Trophoblast cell (in vitro differentiated cells and primary cell): ENCODE data around the gene CD4.
A peak's percentile ranks its signal among the peaks of the same experiment; 100 is the strongest.

Source experiments
- DNase-seq, 2 donors: peaks; one replicate each; pipeline ENCODE4 v3.0.0-alpha.2; 2016
- H2AFZ ChIP-seq: 2 replicates; pipeline ENCODE4 v1.6.1; 2013; ENCODE audit warnings: low read length, moderate library complexity, mild to moderate bottlenecking; ENCODE audit not compliant: insufficient read depth, poor library complexity
- H2AK5ac ChIP-seq: 2 replicates; pipeline ENCODE4 v1.6.1; 2013; ENCODE audit warnings: mild to moderate bottlenecking, low read length
- H2BK120ac ChIP-seq: 2 replicates; pipeline ENCODE4 v1.6.1; 2013; ENCODE audit warnings: low read length, mild to moderate bottlenecking, moderate library complexity; ENCODE audit not compliant: insufficient read depth, poor library complexity
- H2BK12ac ChIP-seq: 2 replicates; pipeline ENCODE4 v1.6.1; 2013; ENCODE audit warnings: mild to moderate bottlenecking, low read length, moderate library complexity
- H2BK5ac ChIP-seq: 2 replicates; pipeline ENCODE4 v1.6.1; 2013; ENCODE audit warnings: low read length, low read depth, moderate library complexity, mild to moderate bottlenecking; ENCODE audit not compliant: poor library complexity
- H3K14ac ChIP-seq: 2 replicates; pipeline ENCODE4 v1.6.1; 2013; ENCODE audit warnings: mild to moderate bottlenecking, low read length
- H3K18ac ChIP-seq: 2 replicates; pipeline ENCODE4 v1.6.1; 2013; ENCODE audit warnings: mild to moderate bottlenecking, low read length
- H3K23ac ChIP-seq: 2 replicates; pipeline ENCODE4 v1.6.1; 2013; ENCODE audit warnings: low read length
- H3K27ac ChIP-seq: 2 replicates; pipeline ENCODE4 v1.5.1; 2013; ENCODE audit warnings: low read depth, mild to moderate bottlenecking, inconsistent platforms, low read length, moderate library complexity
- H3K27me3 ChIP-seq: 2 replicates; pipeline ENCODE4 v1.6.1; 2013; ENCODE audit warnings: inconsistent platforms, mild to moderate bottlenecking, low read length, moderate library complexity; ENCODE audit not compliant: insufficient read depth
- H3K36me3 ChIP-seq, 2 experiments: 1 replicate in 1 of 2; 2 replicates in 1 of 2; pipeline ENCODE4 v1.6.1; 2013; ENCODE audit warnings: low read length in 2 of 2, mild to moderate bottlenecking in 2 of 2, moderate library complexity in 1 of 2; ENCODE audit not compliant: insufficient read depth in 2 of 2, control insufficient read depth in 1 of 2
- H3K4ac ChIP-seq: 2 replicates; pipeline ENCODE4 v1.6.1; 2013; ENCODE audit warnings: low read depth, mild to moderate bottlenecking, low read length, moderate library complexity
- H3K4me1 ChIP-seq, 2 experiments: 1 replicate in 1 of 2; 2 replicates in 1 of 2; pipeline ENCODE4 v1.6.1; 2013; ENCODE audit warnings: low read length in 2 of 2, mild to moderate bottlenecking in 2 of 2, moderate library complexity in 1 of 2; ENCODE audit not compliant: insufficient read depth in 2 of 2, control insufficient read depth in 1 of 2
- H3K4me2 ChIP-seq: 2 replicates; pipeline ENCODE4 v1.6.1; 2013; ENCODE audit warnings: inconsistent platforms, mild to moderate bottlenecking, low read length, moderate library complexity
- H3K4me3 ChIP-seq: 2 replicates; pipeline ENCODE4 v1.5.1; 2013; ENCODE audit warnings: mild to moderate bottlenecking, low read depth, low read length, inconsistent platforms
- H3K79me1 ChIP-seq: one replicate; pipeline ENCODE4 v1.6.1; 2013; ENCODE audit warnings: low read length
- H3K79me2 ChIP-seq: 2 replicates; pipeline ENCODE4 v1.6.1; 2013; ENCODE audit warnings: low read length, mild to moderate bottlenecking; ENCODE audit not compliant: control insufficient read depth, insufficient read depth, poor library complexity
- H3K9ac ChIP-seq: 2 replicates; pipeline ENCODE4 v1.6.1; 2013; ENCODE audit warnings: mild to moderate bottlenecking, low read length
- H3K9me3 ChIP-seq: 2 replicates; pipeline ENCODE4 v1.6.1; 2013; ENCODE audit warnings: low read depth, mild to moderate bottlenecking, control low read depth, inconsistent platforms, low read length; ENCODE audit not compliant: insufficient read depth
- H4K12ac ChIP-seq: 2 replicates; pipeline ENCODE4 v1.6.1; 2013; ENCODE audit warnings: low read depth, mild to moderate bottlenecking, low read length, moderate library complexity
- H4K8ac ChIP-seq: 2 replicates; pipeline ENCODE4 v1.6.1; 2013; ENCODE audit warnings: low read depth, mild to moderate bottlenecking, low read length, moderate library complexity
- H4K91ac ChIP-seq: one replicate; pipeline ENCODE4 v1.6.1; 2013; ENCODE audit warnings: low read depth, mild to moderate bottlenecking, low read length, moderate library complexity
- WGBS: extraction: QIAGEN DNeasy Blood & Tissue Kit; methylation state at CpG from one replicate; pipeline ENCODE4 v1.1.7; 2013; ENCODE audit warnings: missing lambda C conversion rate; ENCODE audit not compliant: insufficient read length, insufficient coverage; ENCODE audit errors: extremely low coverage; 5-methylcytosine and 5-hydroxymethylcytosine counted together

Gene CD4

GRCh38 chr12:6763380-6763779 is 25.9 kb upstream of the CD4 start:
- H2AK5ac ChIP-seq, result peak overlapping the region; percentile 38
- no peaks in the 10 kb centered on the region for H3K36me3 ChIP-seq
- H4K12ac ChIP-seq, result peak overlapping the region; percentile 22
- peak overlapping the region; percentile 24 for H2BK5ac ChIP-seq
- peak overlapping the region; percentile 53 for H3K18ac ChIP-seq
- no peak overlapping the region for H2AFZ ChIP-seq
- H3K27me3 ChIP-seq, result no peaks in the 10 kb centered on the region
- peak overlapping the region; percentile 91 for H4K91ac ChIP-seq
- H2BK12ac ChIP-seq, result peak overlapping the region; percentile 78
- H3K9ac ChIP-seq, result no peak overlapping the region
- peak overlapping the region; percentile 59 for H4K8ac ChIP-seq
- no peaks in the 10 kb centered on the region for H3K9me3 ChIP-seq
- peaks cover 18% of the 10 kb centered on the region for H3K79me2 ChIP-seq
- no peak overlapping the region for H3K23ac ChIP-seq
- peak overlapping the region; percentile 17 for H3K4me2 ChIP-seq
- WGBS, result no CpG with 5 or more reads among the region's 4 CpGs
- peak overlapping the region; percentile 63 for H3K27ac ChIP-seq
- H3K4ac ChIP-seq, result peak overlapping the region; percentile 5
- H3K4me1 ChIP-seq, result peaks cover 18 to 27% of the 10 kb centered on the region in 2 experiments
- H3K79me1 ChIP-seq, result peaks cover 30% of the 10 kb centered on the region
- no peak overlapping the region for H3K4me3 ChIP-seq
- no peak for DNase-seq
- H2BK120ac ChIP-seq, result peak overlapping the region; percentile 22
- peak overlapping the region; percentile 78 for H3K14ac ChIP-seq

GRCh38 chr12:6764011-6764828 is 25.1 kb upstream of the CD4 start:
- H2BK12ac ChIP-seq, result peak overlapping the region; percentile 78
- no peak overlapping the region for H3K23ac ChIP-seq
- no peak overlapping the region for H3K9ac ChIP-seq
- H3K79me1 ChIP-seq, result peaks cover 30% of the 10 kb centered on the region
- peak overlapping the region; percentile 5 for H3K4ac ChIP-seq
- WGBS, result no CpG with 5 or more reads among the region's 16 CpGs
- no peak overlapping the region for H3K18ac ChIP-seq
- no peak overlapping the region for H3K4me3 ChIP-seq
- H2AK5ac ChIP-seq, result no peak overlapping the region
- peak overlapping the region; percentile 48 for H2BK120ac ChIP-seq
- peaks cover 23 to 32% of the 10 kb centered on the region in 2 experiments for H3K4me1 ChIP-seq
- H3K14ac ChIP-seq, result no peak overlapping the region
- peak overlapping the region; percentile 22 for H4K12ac ChIP-seq
- no peaks in the 10 kb centered on the region for H3K9me3 ChIP-seq
- H4K91ac ChIP-seq, result peak overlapping the region; percentile 91
- peak; percentile 73 to 79 for DNase-seq
- H3K27me3 ChIP-seq, result no peaks in the 10 kb centered on the region
- H2AFZ ChIP-seq, result no peak overlapping the region
- H2BK5ac ChIP-seq, result peak overlapping the region; percentile 24
- H3K79me2 ChIP-seq, result peaks cover 18% of the 10 kb centered on the region
- peaks cover under 1 to 2% of the 10 kb centered on the region in 2 experiments for H3K36me3 ChIP-seq
- H3K4me2 ChIP-seq, result peak overlapping the region; percentile 17
- H4K8ac ChIP-seq, result peak overlapping the region; percentile 59
- peak overlapping the region; percentile 63 for H3K27ac ChIP-seq

GRCh38 chr12:6765048-6765633 is 24.2 kb upstream of the CD4 start:
- peak in 1 of 2 donors; percentile 22 for DNase-seq
- Histone ChIP-seq H4K12ac (peak overlapping the region; percentile 39), H2BK12ac (peak overlapping the region; percentile 58), H3K4me3 (no peak overlapping the region), H2AFZ (peak overlapping the region; percentile 46), H3K79me2 (peaks cover 18% of the 10 kb centered on the region), H3K36me3 (peaks cover 10 to 11% of the 10 kb centered on the region in 2 experiments), H4K8ac (peak overlapping the region; percentile 63), H3K9ac (no peak overlapping the region), H2AK5ac (peak overlapping the region; percentile 69), H3K79me1 (peaks cover 30% of the 10 kb centered on the region), H2BK120ac (peak overlapping the region; percentile 95), H4K91ac (peak overlapping the region; percentile 91), H3K9me3 (no peaks in the 10 kb centered on the region), H3K23ac (no peak overlapping the region), H3K27me3 (no peaks in the 10 kb centered on the region), H3K27ac (peak overlapping the region; percentile 85), H3K18ac (peak overlapping the region; percentile 48), H3K14ac (peak overlapping the region; percentile 82), H3K4me2 (peak overlapping the region; percentile 91), H3K4ac (peak overlapping the region; percentile 29), H3K4me1 (peaks cover 23 to 32% of the 10 kb centered on the region in 2 experiments), H2BK5ac (peak overlapping the region; percentile 63)
- no CpG with 5 or more reads among the region's 7 CpGs for WGBS

GRCh38 chr12:6765634-6766581 is 23.4 kb upstream of the CD4 start, which contains the start of gene PTMS:
Gene PTMS (plus strand): TSS chr12:6766363. CDS start chr12:6766706, 343 bp downstream.
- Histone ChIP-seq H3K18ac (peak within 1 kb of the TSS; percentile 92), H3K27me3 (no peaks in the 10 kb centered on the region), H3K4me1 (peaks cover 23 to 32% of the 10 kb centered on the region in 2 experiments), H3K36me3 (peaks cover 17 to 18% of the 10 kb centered on the region in 2 experiments), H2AK5ac (peak within 1 kb of the TSS; percentile 89), H3K79me1 (peaks cover 30% of the 10 kb centered on the region), H2BK5ac (peak within 1 kb of the TSS; percentile 63), H4K91ac (peak within 1 kb of the TSS; percentile 91), H4K12ac (peak within 1 kb of the TSS; percentile 43), H3K4me2 (peak within 1 kb of the TSS; percentile 91), H3K14ac (peak within 1 kb of the TSS; percentile 90), H2BK12ac (peak within 1 kb of the TSS; percentile 58), H3K9me3 (no peaks in the 10 kb centered on the region), H4K8ac (peak within 1 kb of the TSS; percentile 63), H2BK120ac (peak within 1 kb of the TSS; percentile 95), H3K27ac (peak within 1 kb of the TSS; percentile 85), H3K4ac (peak within 1 kb of the TSS; percentile 76), H3K79me2 (peaks cover 18% of the 10 kb centered on the region), H3K23ac (no peak within 1 kb of the TSS), H2AFZ (peak within 1 kb of the TSS; percentile 54), H3K4me3 (peak within 1 kb of the TSS; percentile 92), H3K9ac (peak within 1 kb of the TSS; percentile 83)
- WGBS, result no CpG with 5 or more reads among the region's 63 CpGs
- peak; percentile 39 to 59 for DNase-seq
